HL-60 (cell line): ENCODE data around the gene NPC1.

Experiments
- CTCF ChIP-seq: IDR thresholded peaks from one replicate; pipeline ENCODE4 v1.5.1; 2011; ENCODE audit warnings: low read length, control low read depth, inconsistent platforms; ENCODE audit not compliant: insufficient read depth
- GABPA ChIP-seq: IDR thresholded peaks from 2 replicates; pipeline ENCODE4 v1.6.1; 2012; ENCODE audit warnings: low read depth
- POLR2AphosphoS5 ChIP-seq: IDR thresholded peaks from 2 replicates; pipeline ENCODE4 v1.6.1; 2012; ENCODE audit warnings: low read depth

- TF ChIP-seq CTCF (no peak), POLR2AphosphoS5 (no peak), GABPA (no peak)
These were observed 21.9 kb upstream of the NPC1 start for GRCh38 chr18:23608211-23608610.
